Measurements from ENCODE around the gene ACCS. TPM values are rescaled to one million over a fixed set of nuclear protein-coding genes. Genes with fewer than 3 reads are reported as not detected.

ACCS gene
- total and polyA plus RNA-seq, 7 donors, result 1.5 to 7.1 (median 3.5) TPM

- intact Hi-C loops (cut with DNase I), result no loop called here
- no peak for DNase-seq
- Histone ChIP-seq H3K9me3 (no peaks in the 10 kb centered on the region), H3K27me3 (ENCODE audit: insufficient read depth in 3 of 3, low read length in 2 of 3) (no peaks in the 10 kb centered on the region), H3K4me3 (no peak overlapping the region), H3K4me1 (peaks cover 8% of the 10 kb centered on the region), H3K36me3 (ENCODE audit: insufficient read depth in 1 of 2, low read depth in 1 of 2) (no peaks in the 10 kb centered on the region), H3K27ac (no peak overlapping the region)
- no peak for ATAC-seq
- TF ChIP-seq CTCF (IDR thresholded peaks at IDR 0.05), result no peak
- 96 to 100% (median 100%) methylated on average over 1 of the region's 1 CpG for WGBS, 3 donors
Measured at GRCh38 chr11:44029507-44029845, 36.6 kb upstream of the ACCS start.

- TF ChIP-seq CTCF (IDR thresholded peaks at IDR 0.05), result no peak
- ATAC-seq (peak; percentile 36 to 69 (median 53)), DNase-seq (no peak)
- no peaks in the 10 kb centered on the region for H3K27me3 ChIP-seq (ENCODE audit: insufficient read depth in 3 of 3, low read length in 2 of 3)
- no peaks in the 10 kb centered on the region for H3K36me3 ChIP-seq (ENCODE audit: insufficient read depth in 1 of 2, low read depth in 1 of 2)
- H3K9me3 ChIP-seq, result no peaks in the 10 kb centered on the region
- peak overlapping the region; percentile 56 for H3K27ac ChIP-seq
- H3K4me3 ChIP-seq, result no peak overlapping the region
- 8 to 12% (median 12%) methylated on average over 5 of the region's 5 CpGs for WGBS, 3 donors
- H3K4me1 ChIP-seq, result peaks cover 8% of the 10 kb centered on the region
- intact Hi-C loops (cut with DNase I), result loop anchor here in 1 of 2 donors (5.0 kb wide), 1 partner anchor 43 kb away; no protein-coding TSS in a partner anchor
Measured at GRCh38 chr11:44029977-44030911, 35.8 kb upstream of the ACCS start.

GRCh38 chr11:44030996-44031395 is 35.1 kb upstream of the ACCS start:
- 68 to 83% (median 69%) methylated on average over 5 of the region's 5 CpGs for WGBS, 3 donors
- intact Hi-C loops (cut with DNase I), result loop anchor here in 1 of 2 donors (5.0 kb wide), 1 partner anchor 44 kb away; no protein-coding TSS in a partner anchor
- Histone ChIP-seq H3K27ac (peak overlapping the region; percentile 56), H3K9me3 (no peaks in the 10 kb centered on the region), H3K27me3 (ENCODE audit: insufficient read depth in 3 of 3, low read length in 2 of 3) (no peaks in the 10 kb centered on the region), H3K4me3 (no peak overlapping the region), H3K36me3 (ENCODE audit: insufficient read depth in 1 of 2, low read depth in 1 of 2) (no peaks in the 10 kb centered on the region), H3K4me1 (peaks cover 8% of the 10 kb centered on the region)
- no peak for ATAC-seq
- DNase-seq, result no peak
- no peak for TF ChIP-seq CTCF (IDR thresholded peaks at IDR 0.05)

GRCh38 chr11:44031549-44031948 is 34.5 kb upstream of the ACCS start:
- Histone ChIP-seq H3K27ac (peak overlapping the region; percentile 3), H3K27me3 (ENCODE audit: insufficient read depth in 3 of 3, low read length in 2 of 3) (no peaks in the 10 kb centered on the region), H3K4me1 (peaks cover 8% of the 10 kb centered on the region), H3K36me3 (ENCODE audit: insufficient read depth in 1 of 2, low read depth in 1 of 2) (no peaks in the 10 kb centered on the region), H3K9me3 (no peaks in the 10 kb centered on the region), H3K4me3 (no peak overlapping the region)
- ATAC-seq, result no peak
- no peak for DNase-seq
- TF ChIP-seq CTCF (IDR thresholded peaks at IDR 0.05), result no peak
- 89 to 97% (median 94%) methylated on average over 5 of the region's 5 CpGs for WGBS, 3 donors
- intact Hi-C loops (cut with DNase I), result loop anchor here in 1 of 2 donors (5.0 kb wide), 1 partner anchor 44 kb away; no protein-coding TSS in a partner anchor
